ENCODE data around the gene RGS6. TPM values are rescaled to one million over a fixed set of nuclear protein-coding genes. Genes with fewer than 3 reads are reported as not detected.

The RGS6 gene
- total and polyA plus RNA-seq, 2 of the 4 experiments (the other 2 are of a cell fraction), result not detected

DNA sequence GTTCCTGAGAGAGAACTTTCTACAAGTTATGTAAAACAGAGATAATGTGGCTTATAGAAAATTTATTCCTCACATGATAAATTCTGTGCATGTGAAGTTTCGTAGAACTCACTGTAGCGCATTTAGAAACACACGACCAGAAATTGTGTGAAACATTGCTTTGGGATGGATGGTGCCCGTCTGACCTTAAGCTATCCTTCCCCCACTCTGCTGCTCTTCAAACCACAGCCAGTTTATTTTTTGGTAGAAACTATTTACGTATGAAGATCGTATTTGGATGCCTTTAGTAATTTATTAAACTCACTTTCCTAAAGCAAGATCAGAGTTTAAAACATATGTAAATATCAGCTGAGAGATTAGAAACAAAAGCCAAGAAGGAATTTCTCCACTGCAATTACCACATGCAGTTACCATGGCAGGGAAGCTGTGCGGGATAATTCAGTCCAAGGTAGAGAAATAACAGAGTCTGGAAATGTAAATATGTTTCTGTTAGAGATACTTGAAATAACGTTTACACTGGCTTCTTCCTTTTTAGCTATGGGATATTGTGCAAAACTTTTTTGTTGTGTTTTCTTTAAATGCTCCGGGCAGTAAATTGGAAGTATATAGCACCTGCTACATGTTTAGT is 382.7 kb downstream of the RGS6 start:
- ChIA-PET CTCF (no interaction called here), POLR2A (ENCODE audit: unreplicated experiment) (no interaction called here)
- Histone ChIP-seq H3K56ac (ENCODE audit: extremely low read depth, insufficient read depth, low read length) (no peak overlapping the region), H3K36me3 (ENCODE audit: control insufficient read depth, insufficient read depth, low read length) (no peaks in the 10 kb centered on the region), H2BK15ac (ENCODE audit: low read depth, low read length) (no peak overlapping the region), H3K4me3 (ENCODE audit: insufficient read depth, low read depth, low read length) (no peak overlapping the region), H3K18ac (ENCODE audit: low read depth, low read length) (no peak overlapping the region), H2BK120ac (ENCODE audit: low read depth, low read length) (no peak overlapping the region), H2AK5ac (ENCODE audit: low read depth, low read length) (no peak overlapping the region), H3K9ac (ENCODE audit: low read depth, low read length) (no peak overlapping the region), H3K9me3 (ENCODE audit: control insufficient read depth, insufficient read depth, low read length) (no peaks in the 10 kb centered on the region), H3K27me3 (ENCODE audit: control insufficient read depth, insufficient read depth, low read length) (no peaks in the 10 kb centered on the region), H3K27ac (ENCODE audit: insufficient read depth, low read length) (no peak overlapping the region), H3K23ac (ENCODE audit: low read depth, low read length) (no peak overlapping the region), H3K14ac (replicated peaks; ENCODE audit: low read depth, low read length) (no peak overlapping the region), H3K79me1 (ENCODE audit: low read depth in 1 of 2, low read length in 2 of 2) (no peaks in the 10 kb centered on the region), H4K5ac (ENCODE audit: low read depth, low read length) (no peak overlapping the region), H4K91ac (ENCODE audit: insufficient read depth, low read depth, low read length) (no peak overlapping the region), H2AFZ (replicated peaks; ENCODE audit: low read length, poor library complexity) (no peak overlapping the region), H2AK9ac (replicated peaks; ENCODE audit: low read depth, low read length, poor library complexity) (no peak overlapping the region), H2BK20ac (ENCODE audit: low read depth, low read length) (no peak overlapping the region), H3K4me2 (ENCODE audit: low read depth, low read length) (no peak overlapping the region), H3K4me1 (ENCODE audit: control insufficient read depth, insufficient read depth, low read length) (no peaks in the 10 kb centered on the region), H2BK5ac (ENCODE audit: low read depth, low read length, poor library complexity, severe bottlenecking) (no peak overlapping the region), H4K20me1 (ENCODE audit: insufficient read depth, low read length) (no peaks in the 10 kb centered on the region), H3K9me1 (ENCODE audit: insufficient read depth, low read length) (no peaks in the 10 kb centered on the region), H3K4ac (ENCODE audit: low read depth, low read length) (no peak overlapping the region), H4K8ac (ENCODE audit: low read depth in 2 of 2, low read length in 2 of 2) (no peak overlapping the region)
- TF ChIP-seq FOS (IDR thresholded peaks at IDR 0.05; ENCODE audit: low read depth, low read length), result no peak
- TF ChIP-seq, protein P1, sequence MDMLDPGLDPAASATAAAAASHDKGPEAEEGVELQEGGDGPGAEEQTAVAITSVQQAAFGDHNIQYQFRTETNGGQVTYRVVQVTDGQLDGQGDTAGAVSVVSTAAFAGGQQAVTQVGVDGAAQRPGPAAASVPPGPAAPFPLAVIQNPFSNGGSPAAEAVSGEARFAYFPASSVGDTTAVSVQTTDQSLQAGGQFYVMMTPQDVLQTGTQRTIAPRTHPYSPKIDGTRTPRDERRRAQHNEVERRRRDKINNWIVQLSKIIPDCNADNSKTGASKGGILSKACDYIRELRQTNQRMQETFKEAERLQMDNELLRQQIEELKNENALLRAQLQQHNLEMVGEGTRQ (IDR thresholded peaks at IDR 0.05; ENCODE audit: low read depth, low read length), result no peak
- TF ChIP-seq, protein P2, sequence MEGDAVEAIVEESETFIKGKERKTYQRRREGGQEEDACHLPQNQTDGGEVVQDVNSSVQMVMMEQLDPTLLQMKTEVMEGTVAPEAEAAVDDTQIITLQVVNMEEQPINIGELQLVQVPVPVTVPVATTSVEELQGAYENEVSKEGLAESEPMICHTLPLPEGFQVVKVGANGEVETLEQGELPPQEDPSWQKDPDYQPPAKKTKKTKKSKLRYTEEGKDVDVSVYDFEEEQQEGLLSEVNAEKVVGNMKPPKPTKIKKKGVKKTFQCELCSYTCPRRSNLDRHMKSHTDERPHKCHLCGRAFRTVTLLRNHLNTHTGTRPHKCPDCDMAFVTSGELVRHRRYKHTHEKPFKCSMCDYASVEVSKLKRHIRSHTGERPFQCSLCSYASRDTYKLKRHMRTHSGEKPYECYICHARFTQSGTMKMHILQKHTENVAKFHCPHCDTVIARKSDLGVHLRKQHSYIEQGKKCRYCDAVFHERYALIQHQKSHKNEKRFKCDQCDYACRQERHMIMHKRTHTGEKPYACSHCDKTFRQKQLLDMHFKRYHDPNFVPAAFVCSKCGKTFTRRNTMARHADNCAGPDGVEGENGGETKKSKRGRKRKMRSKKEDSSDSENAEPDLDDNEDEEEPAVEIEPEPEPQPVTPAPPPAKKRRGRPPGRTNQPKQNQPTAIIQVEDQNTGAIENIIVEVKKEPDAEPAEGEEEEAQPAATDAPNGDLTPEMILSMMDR (conservative IDR thresholded peaks at IDR 0.05; ENCODE audit: low read depth, low read length), result no peak
- TF ChIP-seq CHD1 (IDR thresholded peaks at IDR 0.05; ENCODE audit: low read depth, low read length), result no peak
- no peak for TF ChIP-seq BHLHE40 (IDR thresholded peaks at IDR 0.05; ENCODE audit: low read depth, low read length)
- TF ChIP-seq, protein P3, sequence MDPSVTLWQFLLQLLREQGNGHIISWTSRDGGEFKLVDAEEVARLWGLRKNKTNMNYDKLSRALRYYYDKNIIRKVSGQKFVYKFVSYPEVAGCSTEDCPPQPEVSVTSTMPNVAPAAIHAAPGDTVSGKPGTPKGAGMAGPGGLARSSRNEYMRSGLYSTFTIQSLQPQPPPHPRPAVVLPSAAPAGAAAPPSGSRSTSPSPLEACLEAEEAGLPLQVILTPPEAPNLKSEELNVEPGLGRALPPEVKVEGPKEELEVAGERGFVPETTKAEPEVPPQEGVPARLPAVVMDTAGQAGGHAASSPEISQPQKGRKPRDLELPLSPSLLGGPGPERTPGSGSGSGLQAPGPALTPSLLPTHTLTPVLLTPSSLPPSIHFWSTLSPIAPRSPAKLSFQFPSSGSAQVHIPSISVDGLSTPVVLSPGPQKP (IDR thresholded peaks at IDR 0.05; ENCODE audit: borderline replicate concordance, low read depth, low read length), result no peak
- TF ChIP-seq MAZ (IDR thresholded peaks at IDR 0.05; ENCODE audit: borderline replicate concordance, low read depth, low read length), result no peak
- no peak for TF ChIP-seq CEBPB (IDR thresholded peaks at IDR 0.05; ENCODE audit: low read depth, low read length)
- TF ChIP-seq MXI1 (IDR thresholded peaks at IDR 0.05; ENCODE audit: borderline replicate concordance, low read depth, low read length), result no peak
- TF ChIP-seq RCOR1 (IDR thresholded peaks at IDR 0.05; ENCODE audit: insufficient replicate concordance, low read length), result no peak
- TF ChIP-seq RFX5 (IDR thresholded peaks at IDR 0.05; ENCODE audit: low read depth, low read length), result no peak
- no peak for TF ChIP-seq MAFK (IDR thresholded peaks at IDR 0.05; ENCODE audit: low read depth, low read length)
- no peak for ATAC-seq (ENCODE audit: low read depth)
- WGBS, 2 experiments (ENCODE audit: extremely low coverage in 2 of 2, insufficient read length in 1 of 2), result no CpG with 5 or more reads among the region's 9 CpGs
- in situ Hi-C loops (cut with MboI; ENCODE audit: low sequenced_read_pairs), result no loop called here
- intact Hi-C loops (cut with micrococcal nuclease), result no loop called here
- dilution Hi-C loops (cut with HindIII; ENCODE audit: low sequenced_read_pairs, unreplicated experiment), result no loop called here
- BruUV-seq (replicated peaks), result no TSS peak
- DNase-seq, result no peak
